GM19452 (cell line): ENCODE results near the gene MACROD2.
A peak's percentile ranks its signal among the peaks of the same experiment; 100 is the strongest.

Source experiments
- ATAC-seq: cut with Tn5 transposase; IDR thresholded peaks from one replicate; pipeline ENCODE4 v1.9.1; 2021; ENCODE audit not compliant: unreplicated experiment

The MACROD2 gene

DNA sequence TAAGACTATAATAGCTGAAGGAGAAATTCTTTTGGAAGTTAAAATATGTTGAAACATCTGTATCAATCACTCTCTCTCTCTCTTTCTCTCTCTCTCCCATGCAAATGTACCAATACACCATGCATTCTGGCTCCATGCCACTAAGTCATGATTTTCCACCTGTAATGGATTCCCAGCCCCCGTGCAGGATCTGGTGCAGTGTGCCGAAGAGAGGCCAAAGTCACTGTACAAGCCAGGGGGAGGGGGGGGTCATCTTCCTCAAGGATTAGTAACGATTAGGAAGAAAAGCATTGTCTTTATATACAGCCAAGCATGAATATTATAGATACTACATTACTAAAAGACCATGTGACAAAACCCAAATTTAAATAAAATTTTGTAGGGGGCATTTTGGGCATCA lies 1852.8 kb downstream of the MACROD2 start:
- no peak for ATAC-seq

DNA sequence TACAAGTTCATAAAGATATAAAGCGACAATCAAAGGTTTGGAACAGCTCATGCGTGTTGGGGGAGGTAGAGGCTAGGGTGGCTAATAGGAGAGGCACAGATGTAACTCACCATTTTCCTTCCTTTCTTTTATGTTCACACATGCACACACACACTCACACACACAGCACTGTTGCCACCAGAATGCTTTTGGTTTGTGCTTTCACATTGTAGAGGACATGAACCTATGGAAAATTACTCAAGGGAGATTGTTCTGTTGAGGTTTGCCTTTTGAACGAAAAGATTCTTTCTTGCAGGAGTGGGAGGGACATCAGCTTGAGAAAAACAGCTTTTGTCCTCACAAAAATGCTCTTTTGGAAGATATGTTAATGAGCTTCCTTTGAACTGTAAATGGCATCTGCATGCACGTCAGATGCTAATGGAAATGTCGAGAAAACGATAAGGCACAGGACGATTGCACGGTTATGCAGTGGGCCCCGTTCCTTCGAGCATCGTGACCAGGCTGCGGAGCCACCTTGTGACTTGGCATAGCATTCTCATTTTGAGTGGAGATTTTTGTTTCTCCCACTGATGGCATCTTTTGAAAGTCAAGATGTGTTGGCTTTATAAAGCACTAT lies 1853.8 kb downstream of the MACROD2 start:
- no peak for ATAC-seq

DNA sequence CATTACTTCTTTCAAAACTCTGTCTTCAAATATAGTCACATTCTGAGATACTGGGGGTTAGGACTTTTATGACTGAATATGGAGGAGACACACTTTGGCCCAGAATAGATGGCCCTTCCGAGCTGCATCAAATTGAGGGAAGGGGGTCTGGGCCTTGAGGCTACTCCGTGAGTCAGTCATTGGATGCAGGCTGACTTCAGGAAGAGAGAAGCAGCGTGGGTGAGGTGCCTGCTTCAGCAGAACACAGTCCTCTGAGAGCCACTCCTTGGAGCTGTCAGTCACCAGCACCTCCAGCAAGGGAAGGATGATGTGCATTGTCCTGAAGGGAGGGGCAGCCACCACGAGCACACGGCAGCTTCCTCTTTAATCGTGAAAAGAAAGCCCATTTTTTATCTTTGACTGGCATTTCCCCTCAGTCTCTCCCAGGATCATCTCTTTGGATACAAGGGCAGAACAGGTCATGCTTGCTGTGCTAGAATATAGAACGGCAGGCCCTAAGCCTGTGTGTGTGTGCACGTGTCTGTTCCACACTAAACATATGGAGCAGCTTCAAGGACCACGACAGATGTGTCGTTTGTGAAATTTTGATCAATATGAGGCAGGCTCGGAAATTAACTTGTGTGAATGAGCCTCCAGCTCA lies 1856.4 kb downstream of the MACROD2 start:
- no peak for ATAC-seq

DNA sequence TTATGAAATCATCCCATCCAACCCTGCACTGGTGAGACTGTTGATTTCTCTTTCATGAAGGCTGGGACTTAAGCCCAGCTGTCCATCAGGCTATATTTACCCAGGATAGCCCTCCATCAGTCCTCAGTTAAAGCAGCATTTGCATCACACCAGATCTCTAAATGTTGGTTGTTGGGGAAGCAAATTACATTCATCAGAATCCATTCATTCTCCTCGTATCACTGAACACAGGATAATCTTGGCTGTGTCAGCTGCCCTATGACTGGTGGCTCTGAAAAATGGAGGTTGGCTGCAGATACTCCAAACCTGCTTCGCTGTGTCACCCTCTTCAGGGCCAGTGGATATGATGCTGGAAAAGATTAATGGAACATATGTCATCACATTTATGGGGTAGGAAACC lies 1859.6 kb downstream of the MACROD2 start:
- ATAC-seq = no peak

DNA sequence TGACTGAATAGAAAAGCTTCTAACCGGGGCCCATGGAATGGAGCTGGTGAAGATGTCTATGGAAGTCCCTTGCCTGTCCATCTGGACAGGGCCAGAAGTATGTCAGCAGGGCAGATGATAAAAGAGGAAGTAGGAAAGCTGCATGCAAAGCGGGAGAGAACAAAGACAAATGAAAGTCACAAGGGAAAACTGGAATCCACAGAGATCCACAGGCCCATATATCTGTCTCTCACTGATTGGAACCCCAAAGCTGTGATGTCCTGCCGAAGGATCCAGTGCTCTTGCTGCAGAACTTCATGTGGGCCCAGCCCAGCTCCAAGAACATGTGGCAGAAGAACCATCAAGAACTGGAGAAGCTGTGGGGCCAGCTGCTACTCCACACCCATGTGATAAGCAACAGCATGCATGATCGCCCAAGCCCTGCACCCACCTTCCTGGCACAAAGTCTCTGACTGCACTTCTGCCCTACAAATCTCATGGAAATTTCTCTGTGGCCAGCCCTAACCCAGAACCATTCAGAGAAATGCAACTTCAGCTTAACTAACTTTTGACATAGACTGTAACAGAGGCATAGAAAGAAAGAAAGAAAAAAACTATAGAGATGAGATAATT lies 1862.0 kb downstream of the MACROD2 start:
- ATAC-seq = peak; percentile 75

DNA sequence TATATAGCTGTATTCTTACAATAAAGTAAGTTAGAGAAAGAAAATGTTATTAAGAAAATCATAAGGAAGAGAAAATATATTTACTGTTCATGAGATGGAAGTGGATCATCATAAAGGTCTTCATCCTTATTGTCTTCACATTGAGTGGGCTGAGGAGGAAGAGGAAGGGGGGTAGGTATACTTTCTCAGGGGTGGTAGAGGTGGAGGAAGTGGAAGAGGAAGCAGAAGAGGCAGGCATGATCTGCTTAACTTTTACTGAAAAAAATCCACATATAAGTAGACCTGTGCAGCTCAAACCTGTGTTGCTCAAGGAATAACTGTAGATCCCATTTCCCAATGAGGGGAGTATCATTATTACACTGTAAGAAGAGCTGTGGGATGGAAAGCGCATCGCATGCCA lies 1863.7 kb downstream of the MACROD2 start:
- ATAC-seq = no peak

DNA sequence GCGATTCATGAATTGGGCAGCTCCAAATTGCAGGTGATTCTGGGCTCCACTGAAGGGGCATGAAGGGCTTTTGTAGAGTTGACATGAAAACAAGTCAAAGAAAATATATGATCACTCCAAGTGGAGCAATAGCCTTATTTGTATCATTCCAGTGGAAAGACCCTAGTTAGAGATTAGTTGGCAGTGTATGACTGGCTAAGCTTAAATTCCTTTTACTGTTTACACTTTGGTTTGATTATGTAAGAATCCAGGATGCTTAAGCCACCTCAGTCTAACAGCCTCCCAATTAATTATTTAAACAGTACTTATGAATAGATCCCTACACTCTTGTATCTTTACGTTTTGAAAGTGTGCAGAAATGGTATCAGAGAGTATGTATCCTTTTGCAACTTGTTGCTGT lies 1865.5 kb downstream of the MACROD2 start:
- no peak for ATAC-seq

DNA sequence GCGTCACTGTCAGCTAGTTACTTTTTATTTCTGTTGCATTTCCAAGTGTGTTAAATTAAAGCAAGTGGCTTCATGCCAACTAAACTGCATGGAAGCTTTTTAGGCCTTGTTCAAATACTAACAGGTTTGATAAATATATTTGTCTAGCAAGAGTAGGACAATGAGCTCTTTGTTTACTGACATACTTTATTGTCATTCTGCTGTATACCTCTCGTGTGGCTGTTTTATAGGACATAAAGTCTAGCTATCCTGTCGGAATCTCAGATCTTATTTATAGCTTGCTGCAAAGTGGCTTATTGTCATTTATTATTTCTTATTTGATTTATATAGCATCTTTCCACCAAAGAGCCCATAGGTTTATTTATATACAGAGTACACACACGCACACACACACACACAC lies 1866.9 kb downstream of the MACROD2 start:
- ATAC-seq = no peak

DNA sequence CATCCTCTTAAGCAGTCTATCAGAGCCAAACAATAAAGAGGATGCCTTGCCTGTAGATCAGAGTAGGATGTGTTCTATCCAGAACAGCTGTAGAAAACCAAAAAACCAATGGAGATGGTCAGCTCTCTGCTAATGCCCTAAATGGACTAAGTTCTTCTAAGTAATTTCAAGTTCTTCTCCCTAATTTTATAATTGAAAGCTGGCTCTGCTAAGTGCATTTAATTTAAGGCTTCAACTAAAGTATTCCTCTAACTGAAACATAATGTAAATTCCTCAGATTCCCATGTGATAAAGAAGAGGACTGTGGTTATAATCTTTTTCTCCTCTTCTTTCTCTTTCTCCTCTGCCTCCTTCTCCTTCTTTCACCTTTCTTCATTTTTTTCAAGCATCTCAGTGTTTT lies 1868.4 kb downstream of the MACROD2 start:
- ATAC-seq = no peak

DNA sequence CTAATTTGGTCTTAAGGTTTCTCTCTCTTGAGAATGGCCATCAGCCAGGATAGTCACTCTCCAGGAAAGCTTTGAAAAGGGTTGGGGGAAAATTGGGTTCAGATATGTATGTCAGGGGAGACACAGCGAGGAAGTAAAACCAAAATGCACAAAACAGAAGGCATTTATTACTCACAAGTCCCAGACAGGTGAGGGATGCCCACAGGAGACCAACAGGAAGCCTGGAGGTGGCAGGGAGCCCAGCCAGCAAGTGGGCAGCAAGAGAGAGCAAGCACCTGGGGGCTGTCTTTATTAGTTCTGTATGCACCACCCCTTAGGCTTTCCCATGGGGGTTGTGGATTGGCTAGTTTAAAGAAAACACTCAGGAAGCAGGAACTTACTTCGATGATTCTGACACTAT lies 1870.2 kb downstream of the MACROD2 start:
- no peak for ATAC-seq

DNA sequence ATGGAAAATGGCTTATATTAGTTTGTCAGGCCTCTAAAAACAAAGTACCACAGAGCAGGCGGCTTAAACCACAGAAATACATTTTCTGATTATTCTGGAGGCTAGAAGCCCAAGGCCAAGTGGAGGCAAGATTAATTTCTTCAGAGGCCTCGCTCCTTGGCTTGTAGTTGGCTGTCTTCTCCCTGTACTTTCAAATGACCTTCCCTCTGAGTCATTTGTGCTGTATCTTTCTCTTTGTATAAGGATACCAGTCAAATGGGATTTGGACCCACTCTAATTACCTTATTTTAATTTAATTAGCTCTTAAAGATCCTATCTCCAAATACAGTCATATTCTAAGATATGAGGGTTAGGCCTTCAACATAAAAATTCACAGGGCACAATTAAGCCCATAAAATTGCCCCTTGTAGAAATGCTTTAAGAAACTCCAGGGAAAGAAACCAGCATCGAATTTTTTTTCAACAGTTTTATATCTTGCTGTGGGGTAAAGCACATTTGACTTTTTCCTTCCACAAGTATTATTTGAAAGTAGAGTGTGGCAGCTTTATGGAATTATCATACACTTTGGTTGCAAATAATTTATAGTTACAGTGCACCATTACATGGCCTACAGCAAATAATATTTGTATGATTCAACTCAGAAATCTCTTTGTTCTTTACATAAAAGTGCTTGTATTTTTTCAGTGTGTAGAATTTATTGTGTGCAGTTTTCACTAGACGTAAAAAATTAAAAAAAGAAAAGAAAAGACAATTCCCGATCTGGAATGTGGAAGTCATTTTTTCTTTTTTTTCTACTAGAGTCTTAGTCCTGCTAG lies 1871.8 kb downstream of the MACROD2 start:
- no peak for ATAC-seq

DNA sequence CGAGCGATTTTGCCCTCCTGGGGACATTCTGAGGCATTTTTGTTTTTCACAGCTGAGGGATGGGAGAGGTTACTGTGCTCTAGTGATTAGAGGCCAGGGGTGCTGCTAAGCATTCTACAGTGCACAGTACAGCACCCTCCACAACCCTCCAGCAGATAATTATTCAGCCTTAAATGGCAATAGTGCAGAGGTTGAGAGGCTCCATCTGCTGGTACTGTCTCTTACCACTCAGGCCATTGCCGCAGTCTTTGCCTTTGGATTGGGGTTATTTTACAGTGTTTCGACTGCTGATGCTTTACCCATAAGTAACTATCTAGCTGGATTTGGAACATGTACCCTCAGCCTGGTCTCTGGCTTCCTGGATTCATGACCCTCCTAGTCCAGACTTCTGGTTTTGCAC lies 1872.6 kb downstream of the MACROD2 start:
- no peak for ATAC-seq

DNA sequence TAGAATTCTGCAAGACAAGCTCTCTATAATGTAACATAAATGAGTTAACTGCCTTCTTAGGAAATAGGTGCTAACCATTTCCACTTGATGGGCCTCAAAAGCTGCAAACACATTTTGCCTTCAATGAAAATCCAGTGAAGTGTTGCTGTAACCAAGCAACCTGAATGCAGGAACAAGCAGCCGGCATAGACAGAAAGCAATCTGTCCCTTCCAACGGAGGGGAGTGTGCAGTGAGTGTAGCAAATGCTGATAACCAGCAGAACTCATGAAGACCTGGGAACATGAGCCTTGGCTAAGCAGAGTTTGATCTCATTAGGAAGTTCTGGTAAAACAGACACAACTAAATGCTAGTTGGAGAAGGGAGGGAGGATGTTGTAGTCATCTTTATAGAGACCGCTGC lies 1880.1 kb downstream of the MACROD2 start:
- no peak for ATAC-seq

DNA sequence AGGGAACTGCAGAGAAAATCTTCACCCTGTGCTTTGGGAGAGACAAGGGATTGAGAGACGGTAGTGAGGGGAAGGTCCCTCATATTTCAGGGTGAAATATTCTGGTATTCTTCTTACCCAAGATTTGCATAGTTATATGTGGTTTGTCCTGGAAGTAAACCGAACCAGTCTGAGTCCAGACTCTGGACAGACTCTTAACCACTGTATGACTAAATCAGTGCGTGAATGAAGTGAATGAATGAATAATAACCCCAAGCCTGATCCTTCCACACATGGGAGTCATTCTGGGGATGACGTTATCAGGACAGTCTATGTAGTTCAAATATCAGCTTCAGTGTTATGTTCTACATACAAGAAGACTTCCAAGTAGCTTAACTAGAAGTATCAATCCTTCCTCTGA lies 1887.2 kb downstream of the MACROD2 start:
- no peak for ATAC-seq

DNA sequence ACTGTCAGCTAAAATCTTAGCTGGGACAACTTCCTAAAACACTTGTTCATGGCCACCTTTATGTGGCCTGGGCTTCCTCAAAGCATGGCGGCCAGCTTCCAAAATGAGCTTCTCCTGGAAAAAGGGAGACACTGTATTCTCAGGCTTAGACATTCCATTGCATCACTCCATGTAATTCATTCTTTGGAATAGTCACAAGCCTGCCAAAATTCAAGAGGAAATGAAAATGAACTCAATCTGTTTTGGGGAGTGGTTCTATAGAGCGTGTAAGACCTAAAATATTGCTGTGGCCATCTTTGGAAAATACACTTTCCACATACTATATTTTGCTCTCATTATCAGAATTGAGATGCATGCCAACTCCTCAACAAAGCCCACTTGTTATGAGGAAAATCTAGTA lies 1890.9 kb downstream of the MACROD2 start:
- no peak for ATAC-seq

DNA sequence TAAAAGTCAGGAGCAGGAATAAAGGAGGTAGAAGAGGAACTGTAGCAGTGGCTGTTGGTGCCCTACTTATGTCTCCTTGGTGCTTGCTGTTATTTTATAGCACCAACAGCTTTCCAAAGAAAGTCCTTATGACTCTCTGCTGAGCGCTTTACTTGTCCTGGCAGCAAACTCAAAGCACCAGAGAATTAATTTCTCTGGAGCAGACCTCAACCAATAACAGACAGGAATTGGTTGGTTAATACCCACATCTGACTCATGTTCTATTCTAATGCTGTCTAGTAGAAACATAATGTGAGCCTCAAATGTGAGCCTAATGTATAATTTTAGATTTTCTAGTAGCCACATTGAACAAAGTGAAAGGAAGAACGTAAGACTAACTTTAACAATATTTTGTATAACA lies 1892.1 kb downstream of the MACROD2 start:
- ATAC-seq = no peak

DNA sequence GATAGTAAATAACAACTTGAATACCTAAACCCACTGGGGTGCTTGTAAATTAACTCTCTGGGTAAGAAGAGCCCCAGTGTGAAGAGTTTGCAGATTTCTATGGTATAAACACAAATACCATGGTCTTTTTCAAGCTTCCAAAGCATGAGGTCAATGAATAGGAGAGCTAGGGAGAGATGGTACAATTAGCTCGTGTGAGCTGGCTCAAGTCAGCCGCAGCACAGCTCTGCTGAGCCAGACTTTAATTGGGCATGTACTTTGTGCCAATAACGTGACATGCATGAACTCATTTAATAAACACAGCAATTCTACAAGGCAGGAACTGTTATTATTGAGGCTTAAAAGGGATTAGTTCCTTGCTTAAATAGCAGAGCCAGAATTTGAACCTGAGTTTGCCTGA lies 1893.7 kb downstream of the MACROD2 start:
- no peak for ATAC-seq

DNA sequence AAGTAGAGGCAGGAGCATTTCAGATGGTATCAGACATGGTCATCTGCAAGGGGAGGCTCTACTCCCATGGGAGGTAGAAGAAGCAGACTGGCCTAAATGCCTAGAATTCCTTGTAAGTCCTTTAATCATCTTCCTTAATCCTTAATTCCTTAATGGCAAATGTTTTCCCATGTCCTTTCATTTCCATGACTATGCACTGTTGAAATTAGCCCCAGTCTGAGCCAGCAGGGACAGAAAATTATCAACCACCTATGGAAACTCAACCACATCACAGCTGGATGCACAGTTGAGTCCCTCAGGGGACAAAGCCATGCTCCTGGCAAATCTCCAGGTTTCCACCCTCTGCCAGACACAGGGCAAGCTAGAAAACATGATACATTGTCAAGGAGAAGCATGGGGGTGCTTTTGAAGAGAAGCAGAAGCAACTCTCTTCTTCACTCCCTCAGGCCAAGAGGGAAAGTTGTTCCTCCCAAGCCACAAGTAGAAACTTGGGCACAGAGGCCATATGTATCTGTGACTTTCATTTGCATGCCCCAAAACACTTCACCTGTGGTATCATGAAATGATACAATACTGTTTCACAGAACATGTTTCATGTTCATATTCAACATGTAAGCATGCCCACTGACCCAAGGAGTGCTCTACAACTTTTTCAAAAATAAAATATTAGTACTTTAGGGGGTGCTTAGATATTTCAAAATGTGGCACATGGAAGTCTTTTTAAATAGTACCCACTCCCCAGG lies 1894.4 kb downstream of the MACROD2 start:
- no peak for ATAC-seq

DNA sequence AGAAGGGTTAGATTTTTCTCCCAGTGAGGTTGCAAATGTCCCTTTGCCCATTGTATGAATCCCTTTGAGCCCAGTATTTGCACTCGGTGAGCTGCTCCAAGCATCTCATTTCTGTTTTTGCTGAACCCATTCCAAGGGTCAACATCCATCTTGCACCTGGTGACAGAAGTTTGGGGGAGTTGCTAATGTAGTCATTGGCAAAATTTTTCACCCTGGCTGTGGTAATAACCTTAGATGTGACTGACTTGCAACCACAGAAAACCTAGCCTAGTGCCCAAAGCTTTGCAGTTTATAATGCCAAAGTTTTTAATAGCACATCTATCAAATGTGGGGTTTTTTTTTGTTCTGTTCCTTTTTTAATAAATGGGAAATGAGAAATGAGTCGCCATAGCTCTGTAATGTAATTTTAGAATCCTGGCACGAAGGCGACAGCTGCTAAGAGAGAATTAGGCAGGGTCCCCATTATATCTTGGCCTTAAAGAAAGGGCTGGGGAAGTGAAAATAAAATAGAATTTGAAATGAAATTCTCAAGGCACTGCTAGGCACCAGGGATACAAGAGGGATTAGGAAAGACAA lies 1895.2 kb downstream of the MACROD2 start:
- ATAC-seq = no peak

DNA sequence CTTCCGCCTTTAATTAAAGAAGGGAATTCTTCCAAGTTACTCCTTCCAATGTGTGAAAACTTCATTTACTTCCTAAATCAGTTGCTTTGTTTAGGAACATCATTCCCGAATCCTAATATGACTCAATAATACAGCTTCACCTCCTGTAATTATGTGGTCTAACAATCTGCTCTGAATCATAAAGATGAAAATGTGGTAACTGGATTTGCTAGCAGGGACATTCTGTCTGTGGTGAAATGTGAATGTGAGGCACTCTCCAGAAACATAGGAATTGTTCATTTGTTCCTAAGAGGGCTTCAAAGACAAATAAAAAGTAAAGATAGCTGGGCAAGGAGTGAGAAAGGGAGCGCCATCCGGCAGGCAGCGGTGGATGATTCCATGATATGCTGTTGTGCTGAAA lies 1899.8 kb downstream of the MACROD2 start:
- no peak for ATAC-seq

DNA sequence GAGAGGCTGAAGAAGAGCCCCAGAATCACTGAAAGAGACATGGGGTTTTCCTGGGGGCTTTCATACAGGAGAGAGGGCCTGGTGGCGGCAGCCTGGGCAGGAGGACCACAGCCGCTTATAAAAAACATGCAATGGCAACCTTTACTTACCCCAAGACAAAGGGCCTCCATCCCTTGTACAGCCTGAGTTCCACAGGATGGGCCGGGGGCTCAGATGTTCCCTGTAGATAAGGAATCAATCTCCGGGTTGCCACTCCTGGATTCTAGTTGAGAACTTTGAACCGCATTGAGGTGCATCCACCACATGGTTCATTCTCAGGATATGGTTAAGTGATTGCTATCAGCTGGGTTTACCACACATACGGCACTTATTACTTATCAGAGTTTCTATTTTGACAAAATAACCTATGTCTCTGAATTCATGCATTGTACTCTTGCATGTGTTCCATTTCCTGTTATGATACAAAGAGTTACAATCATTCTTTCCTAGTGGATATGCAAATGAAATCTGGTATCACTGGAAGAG lies 1900.3 kb downstream of the MACROD2 start:
- peak; percentile 89 for ATAC-seq
